ENCODE results near the gene C19orf85.
"Not testable (repeated sequence)": the region's sequence is repeated elsewhere in the genome, so short reads cannot be mapped to it uniquely, and the experiment has no call there.

The C19orf85 gene
- total RNA-seq, result 0 to 0.77 (median 0) reads per million in 17 experiments

- DNase-seq, result no peak
These were observed at the start of gene C19orf85 for GRCh38 chr19:55464662-55465054. TSS of gene C19orf85 (minus strand) at chr19:55464751. CDS start at chr19:55464554, 197 bp downstream.

GRCh38 chr19:55508120-55508519, 43.6 kb upstream of the C19orf85 start:
- no peak for DNase-seq

- DNase-seq, result no peak
These were observed 40.4 kb upstream of the C19orf85 start for GRCh38 chr19:55504981-55505380.

GRCh38 chr19:55504252-55504603, 39.7 kb upstream of the C19orf85 start:
- DNase-seq, result no peak

- DNase-seq, result peak; percentile 94 to 97 (median 96)
These were observed 39.1 kb upstream of the C19orf85 start for GRCh38 chr19:55503502-55504251.

GRCh38 chr19:55503157-55503501, 38.6 kb upstream of the C19orf85 start:
- DNase-seq, result no peak

GRCh38 chr19:55502197-55502952, 37.8 kb upstream of the C19orf85 start:
- no peak for DNase-seq

- DNase-seq, result no peak
These were observed 35.9 kb upstream of the C19orf85 start for GRCh38 chr19:55500368-55500952.

GRCh38 chr19:55498246-55498840, 33.8 kb upstream of the C19orf85 start:
- DNase-seq, result no peak

GRCh38 chr19:55497763-55498162, 33.2 kb upstream of the C19orf85 start:
- DNase-seq, result no peak

- not testable (repeated sequence) for DNase-seq
These were observed 32.3 kb upstream of the C19orf85 start for GRCh38 chr19:55496820-55497219.

- no peak for DNase-seq
These were observed 31.2 kb upstream of the C19orf85 start for GRCh38 chr19:55495646-55496349.

GRCh38 chr19:55494172-55494761, 29.7 kb upstream of the C19orf85 start:
- DNase-seq, result peak; percentile 8 to 49 (median 24)

- no peak for DNase-seq
These were observed 29.2 kb upstream of the C19orf85 start for GRCh38 chr19:55493645-55494171.

GRCh38 chr19:55493052-55493644, 28.6 kb upstream of the C19orf85 start:
- DNase-seq, result no peak

GRCh38 chr19:55492362-55492944, 27.9 kb upstream of the C19orf85 start:
- DNase-seq, result no peak

- no peak for DNase-seq
These were observed 27.2 kb upstream of the C19orf85 start for GRCh38 chr19:55491546-55492360.

- DNase-seq, result no peak
These were observed 26.2 kb upstream of the C19orf85 start for GRCh38 chr19:55490478-55491432.
